GM19025 (cell line): Measurements from ENCODE around the gene CCDC121.
A peak's percentile ranks its signal among the peaks of the same experiment; 100 is the strongest.
"Not testable (repeated sequence)": the region's sequence is repeated elsewhere in the genome, so short reads cannot be mapped to it uniquely, and the experiment has no call there.

ENCODE experiments used
- ATAC-seq: cut with Tn5 transposase; IDR thresholded peaks from one replicate; pipeline ENCODE4 v1.9.1; 2021; ENCODE audit warnings: mild to moderate bottlenecking, low read depth, moderate library complexity; ENCODE audit not compliant: unreplicated experiment

The CCDC121 gene

GRCh38 chr2:27638037-27638637 is 9.3 kb upstream of the CCDC121 start:
- no peak for ATAC-seq

- no peak for ATAC-seq
Measured at GRCh38 chr2:27636766-27637165, 8.0 kb upstream of the CCDC121 start.

- ATAC-seq, result no peak
Measured at GRCh38 chr2:27634291-27634690, 5.5 kb upstream of the CCDC121 start.

- not testable (repeated sequence) for ATAC-seq
Measured at GRCh38 chr2:27630257-27630656, 1.4 kb upstream of the CCDC121 start.

GRCh38 chr2:27627963-27628766 is 647 bp downstream of the CCDC121 start:
- peak; percentile 11 for ATAC-seq

GRCh38 chr2:27626921-27627320 is 1.9 kb downstream of the CCDC121 start:
- ATAC-seq, result not testable (repeated sequence)

- ATAC-seq, result not testable (repeated sequence)
Measured at GRCh38 chr2:27626323-27626722, 2.5 kb downstream of the CCDC121 start.

GRCh38 chr2:27624943-27625342 is 3.9 kb downstream of the CCDC121 start:
- ATAC-seq, result no peak

- ATAC-seq, result no peak
Measured at GRCh38 chr2:27622921-27623384, 5.9 kb downstream of the CCDC121 start.

GRCh38 chr2:27621524-27621923 is 7.3 kb downstream of the CCDC121 start:
- no peak for ATAC-seq

- no peak for ATAC-seq
Measured at GRCh38 chr2:27615316-27615715, 13.5 kb downstream of the CCDC121 start.

- ATAC-seq, result no peak
Measured at GRCh38 chr2:27613985-27614384, 14.8 kb downstream of the CCDC121 start.

- ATAC-seq, result no peak
Measured at GRCh38 chr2:27606611-27607010, 22.2 kb downstream of the CCDC121 start.

GRCh38 chr2:27596627-27597026 is 32.2 kb downstream of the CCDC121 start:
- ATAC-seq, result no peak

GRCh38 chr2:27595412-27595811 is 33.4 kb downstream of the CCDC121 start:
- ATAC-seq, result not testable (repeated sequence)

GRCh38 chr2:27594020-27594703 is 34.6 kb downstream of the CCDC121 start:
- ATAC-seq, result not testable (repeated sequence)

- no peak for ATAC-seq
Measured at GRCh38 chr2:27593240-27593639, 35.6 kb downstream of the CCDC121 start.

GRCh38 chr2:27591745-27592144 is 37.1 kb downstream of the CCDC121 start:
- ATAC-seq, result no peak

GRCh38 chr2:27588308-27588707 is 40.5 kb downstream of the CCDC121 start:
- ATAC-seq, result no peak

GRCh38 chr2:27587025-27587424 is 41.8 kb downstream of the CCDC121 start:
- ATAC-seq, result no peak

GRCh38 chr2:27584597-27584996 is 44.2 kb downstream of the CCDC121 start:
- no peak for ATAC-seq
